Stimulated activated CD4-positive, alpha-beta T cell treated with anti-CD3 and anti-CD28 coated beads, Interleukin-2, amount 100 ng/mL, for 24 hours (primary cell): ENCODE results near the gene UTS2B.

Experiments used
- DNase-seq, 2 donors: peaks; one replicate each; pipeline ENCODE4 v3.0.0-alpha.2; 2020

Gene UTS2B

GRCh38 chr3:191235331-191236314 is 94.7 kb downstream of the UTS2B start:
- no peak for DNase-seq

- DNase-seq: no peak
These were observed 96.1 kb downstream of the UTS2B start for GRCh38 chr3:191234216-191234615.

GRCh38 chr3:191227541-191227940 is 102.8 kb downstream of the UTS2B start:
- no peak for DNase-seq

- DNase-seq: no peak
These were observed 108.7 kb downstream of the UTS2B start for GRCh38 chr3:191221638-191222037.

- no peak for DNase-seq
These were observed 109.4 kb downstream of the UTS2B start for GRCh38 chr3:191220908-191221307.

GRCh38 chr3:191217301-191217700 is 113.0 kb downstream of the UTS2B start:
- DNase-seq: no peak
